OCI-LY1 (cell line): ENCODE data around the gene POLR3H.

Source experiments
- H2AFZ ChIP-seq: fragments of 200-600 bp; sonication (generic), shearing (Covaris generic); 2 replicates; pipeline ENCODE4 v1.6.0; 2014; ENCODE audit warnings: antibody characterized with exemption, mild to moderate bottlenecking, low read length
- H3F3A ChIP-seq: fragments of 200-600 bp; sonication (generic), shearing (Covaris generic); 2 replicates; pipeline ENCODE4 v1.6.0; 2014; ENCODE audit warnings: mild to moderate bottlenecking, antibody characterized with exemption, low read length, moderate library complexity; ENCODE audit not compliant: insufficient read depth
- H3K27ac ChIP-seq: fragments of 200-600 bp; sonication (generic); 2 replicates; pipeline ENCODE4 v1.5.1; 2014; ENCODE audit warnings: low read length, mixed run types, mild to moderate bottlenecking, low read depth; ENCODE audit not compliant: poor library complexity, severe bottlenecking
- H3K27me3 ChIP-seq: fragments of 200-600 bp; sonication (generic); 2 replicates; pipeline ENCODE4 v1.6.0; 2014; ENCODE audit warnings: antibody characterized with exemption, mild to moderate bottlenecking, low read length, moderate library complexity; ENCODE audit not compliant: insufficient read depth
- H3K36me3 ChIP-seq: fragments of 200-600 bp; sonication (generic); 2 replicates; pipeline ENCODE4 v1.6.1; 2014; ENCODE audit warnings: mild to moderate bottlenecking, antibody characterized with exemption, low read length, moderate library complexity, mixed read lengths; ENCODE audit not compliant: insufficient read depth
- H3K4me1 ChIP-seq: fragments of 200-600 bp; sonication (generic); 2 replicates; pipeline ENCODE4 v1.5.1; 2014; ENCODE audit warnings: mild to moderate bottlenecking, low read length, moderate library complexity; ENCODE audit not compliant: insufficient read depth, severe bottlenecking
- H3K4me2 ChIP-seq: fragments of 200-600 bp; sonication (generic), shearing (Covaris generic); 2 replicates; pipeline ENCODE4 v1.6.1; 2014; ENCODE audit warnings: low read length
- H3K4me3 ChIP-seq: fragments of 200-600 bp; sonication (generic); 2 replicates; pipeline ENCODE4 v1.5.1; 2014; ENCODE audit warnings: low read length, low read depth, mild to moderate bottlenecking, mixed read lengths; ENCODE audit not compliant: poor library complexity, severe bottlenecking
- H3K79me2 ChIP-seq: fragments of 200-600 bp; shearing (Covaris generic); 2 replicates; pipeline ENCODE4 v1.6.1; 2016; ENCODE audit warnings: mixed run types, low read length, mixed read lengths; ENCODE audit not compliant: insufficient read depth
- H3K9ac ChIP-seq: fragments of 200-600 bp; sonication (generic), shearing (Covaris generic); 2 replicates; pipeline ENCODE4 v1.6.1; 2014; ENCODE audit warnings: mild to moderate bottlenecking, low read length, mixed read lengths
- H3K9me2 ChIP-seq: fragments of 200-600 bp; sonication (generic), shearing (Covaris generic); 2 replicates; pipeline ENCODE4 v1.6.1; 2014; ENCODE audit warnings: low read depth, mild to moderate bottlenecking, low read length, mixed read lengths
- H3K9me3 ChIP-seq: fragments of 200-600 bp; shearing (Covaris generic); 2 replicates; pipeline ENCODE4 v1.6.1; 2014; ENCODE audit warnings: low read length, mixed read lengths
- H4K20me1 ChIP-seq: fragments of 200-600 bp; sonication (generic), shearing (Covaris generic); 2 replicates; pipeline ENCODE4 v1.6.0; 2016; ENCODE audit warnings: mild to moderate bottlenecking, low read length; ENCODE audit not compliant: insufficient read depth
- EZH2 ChIP-seq: fragments of 200-600 bp; sonication (generic), shearing (Covaris generic); IDR thresholded peaks from 2 replicates; pipeline ENCODE4 v1.8.0; 2017; ENCODE audit warnings: borderline replicate concordance, mixed run types, mild to moderate bottlenecking, antibody characterized with exemption, low read length, moderate library complexity, mixed read lengths
- TF ChIP-seq, protein P1 (sequence below): fragments of 200-600 bp; sonication (generic), shearing (Covaris generic); IDR thresholded peaks from 2 replicates; pipeline ENCODE4 v1.5.1; 2017; ENCODE audit warnings: mild to moderate bottlenecking, antibody characterized with exemption, low read length, moderate library complexity, mixed read lengths

The POLR3H gene

GRCh38 chr22:41504816-41505215, 39.5 kb downstream of the POLR3H start:
- Histone ChIP-seq H3K27me3 (no peaks in the 10 kb centered on the region), H3K27ac (no peak overlapping the region)

DNA sequence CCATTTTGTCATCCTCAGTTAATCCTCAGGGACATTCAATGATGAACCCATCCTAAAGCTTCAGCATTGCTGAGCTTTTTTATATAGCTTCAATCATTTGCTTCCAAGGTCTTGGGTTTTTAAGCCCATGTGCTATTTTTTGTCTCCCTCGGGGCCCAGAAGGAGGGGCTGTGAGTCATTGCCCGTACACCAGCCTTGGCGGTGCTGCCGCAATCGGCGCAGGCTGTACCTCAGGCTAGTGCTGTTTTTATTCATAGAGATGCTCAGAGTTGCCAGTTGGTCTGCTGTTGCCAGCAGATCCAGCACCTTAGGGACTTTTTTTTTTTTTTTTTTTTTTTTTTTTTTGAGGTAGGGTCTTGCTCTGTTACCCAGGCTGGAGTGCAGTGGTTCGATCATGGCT, 39.9 kb downstream of the POLR3H start:
- Histone ChIP-seq H3K9me3 (no peaks in the 10 kb centered on the region), H3K9ac (no peak overlapping the region), H3F3A (no peaks in the 10 kb centered on the region), H3K27ac (no peak overlapping the region), H4K20me1 (no peaks in the 10 kb centered on the region), H3K4me2 (no peak overlapping the region), H3K27me3 (no peaks in the 10 kb centered on the region), H3K9me2 (no peaks in the 10 kb centered on the region), H3K36me3 (peaks cover 67% of the 10 kb centered on the region), H2AFZ (no peak overlapping the region), H3K79me2 (no peaks in the 10 kb centered on the region), H3K4me3 (no peak overlapping the region), H3K4me1 (peaks cover 11% of the 10 kb centered on the region)
- TF ChIP-seq EZH2, result no peak
- TF ChIP-seq, protein P1, sequence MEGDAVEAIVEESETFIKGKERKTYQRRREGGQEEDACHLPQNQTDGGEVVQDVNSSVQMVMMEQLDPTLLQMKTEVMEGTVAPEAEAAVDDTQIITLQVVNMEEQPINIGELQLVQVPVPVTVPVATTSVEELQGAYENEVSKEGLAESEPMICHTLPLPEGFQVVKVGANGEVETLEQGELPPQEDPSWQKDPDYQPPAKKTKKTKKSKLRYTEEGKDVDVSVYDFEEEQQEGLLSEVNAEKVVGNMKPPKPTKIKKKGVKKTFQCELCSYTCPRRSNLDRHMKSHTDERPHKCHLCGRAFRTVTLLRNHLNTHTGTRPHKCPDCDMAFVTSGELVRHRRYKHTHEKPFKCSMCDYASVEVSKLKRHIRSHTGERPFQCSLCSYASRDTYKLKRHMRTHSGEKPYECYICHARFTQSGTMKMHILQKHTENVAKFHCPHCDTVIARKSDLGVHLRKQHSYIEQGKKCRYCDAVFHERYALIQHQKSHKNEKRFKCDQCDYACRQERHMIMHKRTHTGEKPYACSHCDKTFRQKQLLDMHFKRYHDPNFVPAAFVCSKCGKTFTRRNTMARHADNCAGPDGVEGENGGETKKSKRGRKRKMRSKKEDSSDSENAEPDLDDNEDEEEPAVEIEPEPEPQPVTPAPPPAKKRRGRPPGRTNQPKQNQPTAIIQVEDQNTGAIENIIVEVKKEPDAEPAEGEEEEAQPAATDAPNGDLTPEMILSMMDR, result no peak

More at GRCh38 chr22:41504816-41505215, 39.5 kb downstream of the POLR3H start:
- TF ChIP-seq, protein P1, result no peak
- TF ChIP-seq EZH2, result no peak
- Histone ChIP-seq H4K20me1 (no peaks in the 10 kb centered on the region), H3K4me2 (no peak overlapping the region), H3F3A (no peaks in the 10 kb centered on the region), H3K36me3 (peaks cover 65% of the 10 kb centered on the region), H3K4me1 (peaks cover 11% of the 10 kb centered on the region), H3K9me3 (no peaks in the 10 kb centered on the region), H3K79me2 (no peaks in the 10 kb centered on the region), H3K9me2 (no peaks in the 10 kb centered on the region), H2AFZ (no peak overlapping the region), H3K9ac (no peak overlapping the region), H3K4me3 (no peak overlapping the region)

DNA sequence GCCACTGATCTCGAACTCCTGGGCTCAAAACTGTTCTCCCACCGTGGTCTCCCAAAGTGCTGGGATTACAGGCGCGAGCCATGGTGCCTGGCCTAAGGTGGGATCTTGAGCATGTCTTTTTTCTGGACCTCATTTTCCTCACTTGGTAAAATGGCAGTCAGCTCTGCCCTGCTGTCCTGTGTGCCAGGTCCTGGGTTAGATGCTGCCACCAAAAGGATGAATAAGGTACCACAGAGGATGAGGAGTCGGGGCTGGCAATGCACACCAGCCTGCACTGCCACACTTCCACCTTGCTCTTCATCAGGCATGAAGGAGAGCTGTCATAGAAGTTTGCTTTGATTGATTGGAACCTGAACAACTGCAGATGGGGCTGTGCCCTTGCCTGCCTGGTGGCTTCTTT, 43.1 kb downstream of the POLR3H start:
- Histone ChIP-seq H3K9ac (no peak overlapping the region), H3K36me3 (peaks cover 51% of the 10 kb centered on the region), H3K79me2 (no peaks in the 10 kb centered on the region; the same call in 1 of the 2 replicates)

More for the DNA sequence above, 43.1 kb downstream of the POLR3H start:
- peaks cover 11% of the 10 kb centered on the region for H3K4me1 ChIP-seq
- no peaks in the 10 kb centered on the region for H3K9me2 ChIP-seq
- H3F3A ChIP-seq, result no peaks in the 10 kb centered on the region
- no peaks in the 10 kb centered on the region for H4K20me1 ChIP-seq
- TF ChIP-seq EZH2, result no peak
- TF ChIP-seq, protein P1, result peak; percentile 71
- H3K4me3 ChIP-seq, result no peak overlapping the region
- H3K27me3 ChIP-seq, result no peaks in the 10 kb centered on the region
- no peak overlapping the region for H2AFZ ChIP-seq
- H3K27ac ChIP-seq, result no peak overlapping the region
- no peaks in the 10 kb centered on the region for H3K9me3 ChIP-seq
- no peak overlapping the region for H3K4me2 ChIP-seq
